Keratinocyte (primary cell): ENCODE results near the gene SLC17A2. TPM values are rescaled to one million over a fixed set of nuclear protein-coding genes. Genes with fewer than 3 reads are reported as not detected.

Source experiments
- DNase-seq: peaks from one replicate; pipeline ENCODE4 v3.0.0-alpha.2; 2011; ENCODE audit warnings: low read depth, missing footprints, low spot score
- FAIRE-seq: peaks from 2 replicates; lab custom pipeline; 2011; peaks lifted over from hg19 to GRCh38; lab: Jason Lieb, UNC
- H2AFZ ChIP-seq: 2 replicates; pipeline ENCODE4 v1.6.0; 2012; ENCODE audit warnings: low read length, control low read depth, inconsistent platforms; ENCODE audit not compliant: control insufficient read depth
- H3K27ac ChIP-seq: 2 replicates; pipeline ENCODE4 v1.5.1; 2011; ENCODE audit warnings: low read length; ENCODE audit not compliant: control insufficient read depth, insufficient read depth
- H3K27me3 ChIP-seq: 3 replicates; pipeline ENCODE4 v1.6.0; 2011; ENCODE audit warnings: low read length; ENCODE audit not compliant: control insufficient read depth, insufficient read depth; ENCODE audit errors: extremely low read depth
- H3K36me3 ChIP-seq, 2 experiments: 2 replicates in 1 of 2; 3 replicates in 1 of 2; pipeline ENCODE4 v1.5.1; 2011; ENCODE audit warnings: low read length in 2 of 2, mild to moderate bottlenecking in 1 of 2; ENCODE audit not compliant: control insufficient read depth in 2 of 2, insufficient read depth in 2 of 2; ENCODE audit errors: extremely low read depth in 1 of 2
- H3K4me1 ChIP-seq: 3 replicates; pipeline ENCODE4 v1.5.1; 2011; ENCODE audit warnings: low read length; ENCODE audit not compliant: control insufficient read depth, insufficient read depth; ENCODE audit errors: extremely low read depth
- H3K4me2 ChIP-seq: 3 replicates; pipeline ENCODE4 v1.6.0; 2011; ENCODE audit warnings: low read depth, low read length; ENCODE audit not compliant: control insufficient read depth, insufficient read depth; ENCODE audit errors: extremely low read depth
- H3K4me3 ChIP-seq, 3 experiments: fragments of 200-600 bp in 1 of 3; sonication (generic) in 1 of 3; 2 replicates in 2 of 3; 3 replicates in 1 of 3; pipeline ENCODE4 v1.5.1; 2011 to 2016; ENCODE audit warnings: low read length in 3 of 3, mild to moderate bottlenecking in 3 of 3, control low read depth in 2 of 3, inconsistent platforms in 1 of 3, low read depth in 1 of 3, mixed read lengths in 1 of 3, mixed run types in 1 of 3, moderate library complexity in 1 of 3; ENCODE audit not compliant: control insufficient read depth in 2 of 3, insufficient read depth in 2 of 3; ENCODE audit errors: extremely low read depth in 1 of 3
- H3K79me2 ChIP-seq: 2 replicates; pipeline ENCODE4 v1.6.0; 2012; ENCODE audit warnings: low read length; ENCODE audit not compliant: control insufficient read depth, insufficient read depth
- H3K9ac ChIP-seq: 3 replicates; pipeline ENCODE4 v1.6.0; 2011; ENCODE audit warnings: low read length; ENCODE audit not compliant: control insufficient read depth, insufficient read depth; ENCODE audit errors: extremely low read depth
- H3K9me1 ChIP-seq: 3 replicates; pipeline ENCODE4 v1.6.0; 2011; ENCODE audit warnings: low read length; ENCODE audit not compliant: control insufficient read depth, insufficient read depth; ENCODE audit errors: extremely low read depth
- H3K9me3 ChIP-seq: 2 replicates; pipeline ENCODE4 v1.5.1; 2012; ENCODE audit warnings: low read depth, low read length; ENCODE audit not compliant: control insufficient read depth
- H4K20me1 ChIP-seq: 3 replicates; pipeline ENCODE4 v1.6.0; 2011; ENCODE audit warnings: low read length; ENCODE audit not compliant: control insufficient read depth, insufficient read depth; ENCODE audit errors: extremely low read depth
- EZH2 ChIP-seq: IDR thresholded peaks from one replicate; pipeline ENCODE4 v1.6.1; 2012; ENCODE audit warnings: inconsistent platforms, mild to moderate bottlenecking, low read length, moderate library complexity
- dilution Hi-C: fragments of 300-500 bp; cut with MboI; formaldehyde crosslinking; loops from one replicate; pipeline ENCODE4 v1.7.0; 2020; ENCODE audit warnings: low sequenced_read_pairs; ENCODE audit not compliant: extremely low pct_ligation_motif_present
- polyA plus RNA-seq, 5 experiments: library from polyadenylated mRNA; depleted of rRNA in 3 of 5; stranded (reverse) in 3 of 5; stranded (forward) in 1 of 5; unstranded in 1 of 5; fragments of >200 nt; gene quantifications; 1 replicate in 1 of 5; 2 replicates in 3 of 5; 3 replicates in 1 of 5; pipeline versions ENCODE4 v1.2.1 to v1.2.3, GENCODE V29; 2011 to 2012; ENCODE audit warnings: missing spikeins in 2 of 5, low read depth in 1 of 5, low replicate concordance in 1 of 5
- TF ChIP-seq, protein P1 (sequence below), 3 experiments: IDR thresholded peaks in 1 of 3; conservative IDR thresholded peaks in 1 of 3; optimal IDR thresholded peaks in 1 of 3; 2 replicates in 2 of 3; 3 replicates in 1 of 3; pipeline versions ENCODE3 to v1.5.1; 2011; ENCODE audit warnings: low read length in 3 of 3, mild to moderate bottlenecking in 3 of 3, moderate library complexity in 2 of 3, control low read depth in 1 of 3, inconsistent platforms in 1 of 3; ENCODE audit not compliant: insufficient read depth in 2 of 3; ENCODE audit errors: extremely low read depth in 1 of 3

SLC17A2 gene
- polyA plus RNA-seq, 1 donor (not counting 4 experiments of a cell fraction or from before 2014, with no cell fraction given) = not detected

DNA sequence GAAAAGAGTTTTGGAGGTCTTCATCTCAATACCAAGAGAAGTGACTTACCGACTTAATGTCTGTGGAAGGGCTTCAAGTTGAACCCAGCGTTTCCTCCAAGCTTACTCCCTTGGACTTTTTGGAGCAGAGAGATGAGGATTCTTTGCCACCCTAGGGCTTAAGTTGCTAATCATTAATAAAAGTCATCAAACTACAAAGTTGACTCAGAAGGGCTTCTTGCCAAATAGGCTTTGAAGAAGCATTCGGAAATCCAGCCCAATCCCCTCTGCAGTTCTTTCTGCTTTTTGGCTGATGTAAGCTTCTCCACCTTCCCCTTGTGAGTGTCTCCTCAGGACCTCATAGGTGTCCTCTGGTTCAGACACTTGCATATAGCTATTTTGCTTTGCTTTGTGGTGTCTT, 56.4 kb downstream of the SLC17A2 start, which contains the start of gene SLC17A3:
Gene SLC17A3 (minus strand): TSS at position 126 of the 400 bp plus-strand sequence. CDS start 5,856 bp downstream, outside the sequence.
- no peak for TF ChIP-seq EZH2
- TF ChIP-seq, protein P1, sequence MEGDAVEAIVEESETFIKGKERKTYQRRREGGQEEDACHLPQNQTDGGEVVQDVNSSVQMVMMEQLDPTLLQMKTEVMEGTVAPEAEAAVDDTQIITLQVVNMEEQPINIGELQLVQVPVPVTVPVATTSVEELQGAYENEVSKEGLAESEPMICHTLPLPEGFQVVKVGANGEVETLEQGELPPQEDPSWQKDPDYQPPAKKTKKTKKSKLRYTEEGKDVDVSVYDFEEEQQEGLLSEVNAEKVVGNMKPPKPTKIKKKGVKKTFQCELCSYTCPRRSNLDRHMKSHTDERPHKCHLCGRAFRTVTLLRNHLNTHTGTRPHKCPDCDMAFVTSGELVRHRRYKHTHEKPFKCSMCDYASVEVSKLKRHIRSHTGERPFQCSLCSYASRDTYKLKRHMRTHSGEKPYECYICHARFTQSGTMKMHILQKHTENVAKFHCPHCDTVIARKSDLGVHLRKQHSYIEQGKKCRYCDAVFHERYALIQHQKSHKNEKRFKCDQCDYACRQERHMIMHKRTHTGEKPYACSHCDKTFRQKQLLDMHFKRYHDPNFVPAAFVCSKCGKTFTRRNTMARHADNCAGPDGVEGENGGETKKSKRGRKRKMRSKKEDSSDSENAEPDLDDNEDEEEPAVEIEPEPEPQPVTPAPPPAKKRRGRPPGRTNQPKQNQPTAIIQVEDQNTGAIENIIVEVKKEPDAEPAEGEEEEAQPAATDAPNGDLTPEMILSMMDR (optimal IDR thresholded peaks at IDR 0.05 in 1 of 3, IDR thresholded peaks at IDR 0.05 in 1 of 3, conservative IDR thresholded peaks at IDR 0.05 in 1 of 3; ENCODE audit: extremely low read depth in 1 of 3, insufficient read depth in 2 of 3, low read length in 3 of 3) = no peak
- Histone ChIP-seq H3K27me3 (no peaks in the 10 kb centered on the region), H3K9me3 (no peaks in the 10 kb centered on the region), H4K20me1 (no peaks in the 10 kb centered on the region), H3K4me1 (no peaks in the 10 kb centered on the region), H3K4me2 (no peak within 1 kb of the TSS), H3K4me3 (no peak within 1 kb of the TSS), H3K36me3 (no peaks in the 10 kb centered on the region), H3K27ac (no peak within 1 kb of the TSS), H2AFZ (no peak within 1 kb of the TSS), H3K79me2 (no peaks in the 10 kb centered on the region), H3K9me1 (no peaks in the 10 kb centered on the region), H3K9ac (no peak within 1 kb of the TSS)
- dilution Hi-C loops = no loop called here
- no peak for FAIRE-seq
- DNase-seq = no peak

DNA sequence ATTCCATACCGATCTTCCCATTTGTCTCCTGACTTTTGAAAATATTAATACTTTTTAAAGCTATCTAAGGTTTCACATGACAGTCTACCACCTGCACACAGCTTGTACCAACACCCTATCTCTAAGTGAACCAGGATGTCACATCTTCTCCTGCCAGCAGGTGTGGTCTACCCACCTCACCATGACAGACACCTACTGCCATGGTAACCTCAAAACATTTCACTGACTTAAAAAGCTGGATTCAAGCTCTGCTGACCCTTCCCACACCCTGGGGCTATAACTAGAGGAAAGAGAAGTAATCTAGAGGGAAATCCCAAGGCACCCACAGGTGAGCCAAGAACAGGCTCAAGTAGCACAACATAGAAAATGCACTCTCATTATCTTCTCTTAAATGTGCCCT, 57.7 kb downstream of the SLC17A2 start:
- dilution Hi-C loops = no loop called here
- no peak overlapping the region for H3K27ac ChIP-seq

More for the DNA sequence above, 57.7 kb downstream of the SLC17A2 start:
- H3K79me2 ChIP-seq = no peaks in the 10 kb centered on the region
- TF ChIP-seq EZH2 = no peak
- TF ChIP-seq, protein P1 (optimal IDR thresholded peaks at IDR 0.05 in 1 of 3, IDR thresholded peaks at IDR 0.05 in 1 of 3, conservative IDR thresholded peaks at IDR 0.05 in 1 of 3; ENCODE audit: extremely low read depth in 1 of 3, insufficient read depth in 2 of 3, low read length in 3 of 3) = no peak
- DNase-seq (no peak), FAIRE-seq (no peak)
- H3K9ac ChIP-seq = no peak overlapping the region
- H3K36me3 ChIP-seq = no peaks in the 10 kb centered on the region
- no peaks in the 10 kb centered on the region for H3K27me3 ChIP-seq
- no peaks in the 10 kb centered on the region for H3K9me3 ChIP-seq
- H3K4me3 ChIP-seq = no peak overlapping the region
- no peaks in the 10 kb centered on the region for H3K9me1 ChIP-seq
- H4K20me1 ChIP-seq = no peaks in the 10 kb centered on the region
- H3K4me1 ChIP-seq = no peaks in the 10 kb centered on the region
- no peak overlapping the region for H2AFZ ChIP-seq
- no peak overlapping the region for H3K4me2 ChIP-seq
